Suprapubic skin (tissue), 3 donors: ENCODE measurements around the gene ARRB1.

Source experiments
- CTCF ChIP-seq, 2 donors: fragments of 200-600 bp in 1 of 2; fragments of 450-650 bp in 1 of 2; sonication (generic) in 1 of 2; IDR thresholded peaks; one replicate each; pipeline ENCODE4 v1.5.1; 2016 to 2019; ENCODE audit warnings: antibody characterized with exemption in 2 of 2, mild to moderate bottlenecking in 1 of 2, moderate library complexity in 1 of 2
- POLR2A ChIP-seq, 2 donors: fragments of 450-650 bp; IDR thresholded peaks; one replicate each; pipeline ENCODE4 v1.6.1; 2017; ENCODE audit warnings: antibody characterized with exemption in 2 of 2, mild to moderate bottlenecking in 2 of 2, moderate library complexity in 2 of 2

- no peak for TF ChIP-seq CTCF (IDR thresholded peaks at IDR 0.05)
- no peak for TF ChIP-seq POLR2A (IDR thresholded peaks at IDR 0.05)
Measured at GRCh38 chr11:75264971-75265370, 86.5 kb downstream of the ARRB1 start.
